ENCODE measurements around the gene SIRPD.

DNA sequence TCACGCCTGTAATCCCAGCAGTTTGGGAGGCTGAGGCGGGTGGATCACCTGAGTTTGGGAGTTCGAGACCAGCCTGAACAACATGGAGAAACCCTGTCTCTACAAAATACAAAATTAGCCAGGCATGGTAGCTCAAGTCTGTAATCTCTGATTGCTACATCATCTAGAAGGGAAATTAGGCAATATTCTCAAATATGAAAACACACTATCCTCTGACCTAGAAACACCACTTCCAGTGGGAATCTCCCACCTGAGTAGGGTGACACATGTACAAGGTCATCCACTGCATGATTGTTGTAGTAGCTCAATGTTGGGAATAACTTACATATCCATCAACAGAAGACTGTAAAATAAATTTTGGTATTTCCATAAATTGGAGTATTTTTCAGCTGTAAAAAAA lies 19.1 kb upstream of the SIRPD start:
- TF ChIP-seq CTCF (optimal IDR thresholded peaks at IDR 0.05 in 1 of 3, IDR thresholded peaks at IDR 0.05 in 1 of 3, conservative IDR thresholded peaks at IDR 0.05 in 1 of 3; ENCODE audit: extremely low read depth in 1 of 3, insufficient read depth in 2 of 3, low read length in 3 of 3) (no peak), EZH2 (IDR thresholded peaks at IDR 0.05; ENCODE audit: low read length) (no peak)
